H1 (cell line): Measurements from ENCODE around the gene RNF145. TPM values are rescaled to one million over a fixed set of nuclear protein-coding genes. Genes with fewer than 3 reads are reported as not detected.

ENCODE experiments used
- GABPA ChIP-seq: IDR thresholded peaks from 2 replicates; pipeline ENCODE4 v1.6.1; 2011; ENCODE audit warnings: mild to moderate bottlenecking, low read length, moderate library complexity, borderline replicate concordance; ENCODE audit not compliant: insufficient read depth
- JUND ChIP-seq: IDR thresholded peaks from 2 replicates; pipeline ENCODE4 v1.6.1; 2011; ENCODE audit warnings: mild to moderate bottlenecking, improper control_type of control experiment, low read length
- POLR2A ChIP-seq, 2 experiments: IDR thresholded peaks; 1 replicate in 1 of 2; 2 replicates in 1 of 2; pipeline ENCODE4 v1.6.1; 2011; ENCODE audit warnings: low read depth in 2 of 2, low read length in 2 of 2, mild to moderate bottlenecking in 2 of 2; ENCODE audit errors: control extremely low read depth in 1 of 2
- RBBP5 ChIP-seq: IDR thresholded peaks from 2 replicates; pipeline ENCODE4 v1.7.1; 2012; ENCODE audit warnings: low read depth, mild to moderate bottlenecking, inconsistent platforms, low read length, moderate library complexity, borderline replicate concordance
- SIX5 ChIP-seq: IDR thresholded peaks from 2 replicates; pipeline ENCODE4 v1.6.1; 2011; ENCODE audit warnings: mild to moderate bottlenecking, low read depth, low read length
- SP1 ChIP-seq: IDR thresholded peaks from 2 replicates; pipeline ENCODE4 v1.6.1; 2011; ENCODE audit warnings: low read depth, low read length
- SP4 ChIP-seq: IDR thresholded peaks from 2 replicates; pipeline ENCODE4 v1.6.1; 2012; ENCODE audit warnings: low read length, inconsistent platforms
- SRF ChIP-seq: IDR thresholded peaks from 2 replicates; pipeline ENCODE4 v1.6.1; 2011; ENCODE audit warnings: mild to moderate bottlenecking, low read depth, low read length, moderate library complexity
- polyA plus RNA-seq, 7 experiments: library from polyadenylated mRNA; depleted of rRNA in 3 of 7; stranded (reverse) in 5 of 7; unstranded in 2 of 7; fragments of >200 nt in 5 of 7; fragments of 200-250 nt in 2 of 7; gene quantifications; 1 replicate in 5 of 7; 2 replicates in 1 of 7; 4 replicates in 1 of 7; pipeline versions ENCODE4 v1.2.1 to v1.2.3, GENCODE V29; 2011 to 2013; ENCODE audit warnings: missing spikeins in 2 of 7, mixed read lengths in 2 of 7
- total RNA-seq: library from RNA; stranded (reverse); fragmentation: NEBNext Ultra II Directional; extraction: Animal tissue kit (Norgen Biotek cat#: 25700); gene quantifications from 2 replicates; pipeline ENCODE4 v1.2.1, GENCODE V29; 2021
- TF ChIP-seq, protein P1 (sequence below): fragments of 300-600 bp; sonication (generic); IDR thresholded peaks from 2 replicates; pipeline ENCODE4 v1.7.1; 2012; ENCODE audit warnings: low read length, moderate library complexity, mild to moderate bottlenecking, inconsistent platforms; ENCODE audit not compliant: insufficient replicate concordance
- TF ChIP-seq, protein P2 (sequence below): IDR thresholded peaks from 2 replicates; pipeline ENCODE4 v1.6.1; 2012; ENCODE audit warnings: inconsistent platforms
- TF ChIP-seq, protein P3 (sequence below): IDR thresholded peaks from 2 replicates; pipeline ENCODE4 v1.6.1; 2012; ENCODE audit warnings: inconsistent platforms

Gene RNF145
- total and polyA plus RNA-seq, 2 of the 8 experiments (the other 6 are each of a cell fraction or from before 2014, with no cell fraction given), result 34.2 to 72.5 TPM

GRCh38 chr5:159163701-159164046 is 45.7 kb downstream of the RNF145 start (continued):
- TF ChIP-seq, protein P1, sequence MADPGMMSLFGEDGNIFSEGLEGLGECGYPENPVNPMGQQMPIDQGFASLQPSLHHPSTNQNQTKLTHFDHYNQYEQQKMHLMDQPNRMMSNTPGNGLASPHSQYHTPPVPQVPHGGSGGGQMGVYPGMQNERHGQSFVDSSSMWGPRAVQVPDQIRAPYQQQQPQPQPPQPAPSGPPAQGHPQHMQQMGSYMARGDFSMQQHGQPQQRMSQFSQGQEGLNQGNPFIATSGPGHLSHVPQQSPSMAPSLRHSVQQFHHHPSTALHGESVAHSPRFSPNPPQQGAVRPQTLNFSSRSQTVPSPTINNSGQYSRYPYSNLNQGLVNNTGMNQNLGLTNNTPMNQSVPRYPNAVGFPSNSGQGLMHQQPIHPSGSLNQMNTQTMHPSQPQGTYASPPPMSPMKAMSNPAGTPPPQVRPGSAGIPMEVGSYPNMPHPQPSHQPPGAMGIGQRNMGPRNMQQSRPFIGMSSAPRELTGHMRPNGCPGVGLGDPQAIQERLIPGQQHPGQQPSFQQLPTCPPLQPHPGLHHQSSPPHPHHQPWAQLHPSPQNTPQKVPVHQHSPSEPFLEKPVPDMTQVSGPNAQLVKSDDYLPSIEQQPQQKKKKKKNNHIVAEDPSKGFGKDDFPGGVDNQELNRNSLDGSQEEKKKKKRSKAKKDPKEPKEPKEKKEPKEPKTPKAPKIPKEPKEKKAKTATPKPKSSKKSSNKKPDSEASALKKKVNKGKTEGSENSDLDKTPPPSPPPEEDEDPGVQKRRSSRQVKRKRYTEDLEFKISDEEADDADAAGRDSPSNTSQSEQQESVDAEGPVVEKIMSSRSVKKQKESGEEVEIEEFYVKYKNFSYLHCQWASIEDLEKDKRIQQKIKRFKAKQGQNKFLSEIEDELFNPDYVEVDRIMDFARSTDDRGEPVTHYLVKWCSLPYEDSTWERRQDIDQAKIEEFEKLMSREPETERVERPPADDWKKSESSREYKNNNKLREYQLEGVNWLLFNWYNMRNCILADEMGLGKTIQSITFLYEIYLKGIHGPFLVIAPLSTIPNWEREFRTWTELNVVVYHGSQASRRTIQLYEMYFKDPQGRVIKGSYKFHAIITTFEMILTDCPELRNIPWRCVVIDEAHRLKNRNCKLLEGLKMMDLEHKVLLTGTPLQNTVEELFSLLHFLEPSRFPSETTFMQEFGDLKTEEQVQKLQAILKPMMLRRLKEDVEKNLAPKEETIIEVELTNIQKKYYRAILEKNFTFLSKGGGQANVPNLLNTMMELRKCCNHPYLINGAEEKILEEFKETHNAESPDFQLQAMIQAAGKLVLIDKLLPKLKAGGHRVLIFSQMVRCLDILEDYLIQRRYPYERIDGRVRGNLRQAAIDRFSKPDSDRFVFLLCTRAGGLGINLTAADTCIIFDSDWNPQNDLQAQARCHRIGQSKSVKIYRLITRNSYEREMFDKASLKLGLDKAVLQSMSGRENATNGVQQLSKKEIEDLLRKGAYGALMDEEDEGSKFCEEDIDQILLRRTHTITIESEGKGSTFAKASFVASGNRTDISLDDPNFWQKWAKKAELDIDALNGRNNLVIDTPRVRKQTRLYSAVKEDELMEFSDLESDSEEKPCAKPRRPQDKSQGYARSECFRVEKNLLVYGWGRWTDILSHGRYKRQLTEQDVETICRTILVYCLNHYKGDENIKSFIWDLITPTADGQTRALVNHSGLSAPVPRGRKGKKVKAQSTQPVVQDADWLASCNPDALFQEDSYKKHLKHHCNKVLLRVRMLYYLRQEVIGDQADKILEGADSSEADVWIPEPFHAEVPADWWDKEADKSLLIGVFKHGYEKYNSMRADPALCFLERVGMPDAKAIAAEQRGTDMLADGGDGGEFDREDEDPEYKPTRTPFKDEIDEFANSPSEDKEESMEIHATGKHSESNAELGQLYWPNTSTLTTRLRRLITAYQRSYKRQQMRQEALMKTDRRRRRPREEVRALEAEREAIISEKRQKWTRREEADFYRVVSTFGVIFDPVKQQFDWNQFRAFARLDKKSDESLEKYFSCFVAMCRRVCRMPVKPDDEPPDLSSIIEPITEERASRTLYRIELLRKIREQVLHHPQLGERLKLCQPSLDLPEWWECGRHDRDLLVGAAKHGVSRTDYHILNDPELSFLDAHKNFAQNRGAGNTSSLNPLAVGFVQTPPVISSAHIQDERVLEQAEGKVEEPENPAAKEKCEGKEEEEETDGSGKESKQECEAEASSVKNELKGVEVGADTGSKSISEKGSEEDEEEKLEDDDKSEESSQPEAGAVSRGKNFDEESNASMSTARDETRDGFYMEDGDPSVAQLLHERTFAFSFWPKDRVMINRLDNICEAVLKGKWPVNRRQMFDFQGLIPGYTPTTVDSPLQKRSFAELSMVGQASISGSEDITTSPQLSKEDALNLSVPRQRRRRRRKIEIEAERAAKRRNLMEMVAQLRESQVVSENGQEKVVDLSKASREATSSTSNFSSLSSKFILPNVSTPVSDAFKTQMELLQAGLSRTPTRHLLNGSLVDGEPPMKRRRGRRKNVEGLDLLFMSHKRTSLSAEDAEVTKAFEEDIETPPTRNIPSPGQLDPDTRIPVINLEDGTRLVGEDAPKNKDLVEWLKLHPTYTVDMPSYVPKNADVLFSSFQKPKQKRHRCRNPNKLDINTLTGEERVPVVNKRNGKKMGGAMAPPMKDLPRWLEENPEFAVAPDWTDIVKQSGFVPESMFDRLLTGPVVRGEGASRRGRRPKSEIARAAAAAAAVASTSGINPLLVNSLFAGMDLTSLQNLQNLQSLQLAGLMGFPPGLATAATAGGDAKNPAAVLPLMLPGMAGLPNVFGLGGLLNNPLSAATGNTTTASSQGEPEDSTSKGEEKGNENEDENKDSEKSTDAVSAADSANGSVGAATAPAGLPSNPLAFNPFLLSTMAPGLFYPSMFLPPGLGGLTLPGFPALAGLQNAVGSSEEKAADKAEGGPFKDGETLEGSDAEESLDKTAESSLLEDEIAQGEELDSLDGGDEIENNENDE, result no peak
- TF ChIP-seq, protein P2, sequence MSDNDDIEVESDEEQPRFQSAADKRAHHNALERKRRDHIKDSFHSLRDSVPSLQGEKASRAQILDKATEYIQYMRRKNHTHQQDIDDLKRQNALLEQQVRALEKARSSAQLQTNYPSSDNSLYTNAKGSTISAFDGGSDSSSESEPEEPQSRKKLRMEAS, result no peak
- no peak for TF ChIP-seq RBBP5
- TF ChIP-seq, protein P3, sequence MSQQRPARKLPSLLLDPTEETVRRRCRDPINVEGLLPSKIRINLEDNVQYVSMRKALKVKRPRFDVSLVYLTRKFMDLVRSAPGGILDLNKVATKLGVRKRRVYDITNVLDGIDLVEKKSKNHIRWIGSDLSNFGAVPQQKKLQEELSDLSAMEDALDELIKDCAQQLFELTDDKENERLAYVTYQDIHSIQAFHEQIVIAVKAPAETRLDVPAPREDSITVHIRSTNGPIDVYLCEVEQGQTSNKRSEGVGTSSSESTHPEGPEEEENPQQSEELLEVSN, result no peak
- TF ChIP-seq JUND, result no peak
- TF ChIP-seq SP4, result no peak
- no peak for TF ChIP-seq SRF
- no peak for TF ChIP-seq SIX5
- no peak for TF ChIP-seq POLR2A (IDR thresholded peaks at IDR 0.05; ENCODE audit: control extremely low read depth in 1 of 2, low read depth in 2 of 2, low read length in 2 of 2)
- no peak for TF ChIP-seq GABPA
- TF ChIP-seq SP1, result no peak
